Transverse colon (tissue), 4 donors: ENCODE results near the gene ZNF296. TPM values are rescaled to one million over a fixed set of nuclear protein-coding genes. Genes with fewer than 3 reads are reported as not detected.

ENCODE experiments used
- DNase-seq: peaks from one replicate; pipeline ENCODE4 v3.0.0-alpha.2; 2019
- H3K27ac ChIP-seq, 4 donors: fragments of 200-600 bp; sonication (generic); 2 replicates each; pipeline ENCODE4 v1.5.1; 2016 to 2018; ENCODE audit warnings: inconsistent platforms in 4 of 4
- H3K27me3 ChIP-seq: fragments of 200-600 bp; sonication (generic); 2 replicates; pipeline ENCODE4 v1.5.1; 2017; ENCODE audit warnings: inconsistent platforms
- H3K36me3 ChIP-seq, 4 donors: fragments of 200-600 bp; sonication (generic); 2 replicates each; pipeline ENCODE4 v1.5.1; 2017 to 2019; ENCODE audit warnings: inconsistent platforms in 4 of 4
- H3K4me1 ChIP-seq, 4 donors: fragments of 200-600 bp; sonication (generic); 2 replicates each; pipeline ENCODE4 v1.5.1; 2017 to 2020; ENCODE audit warnings: inconsistent platforms in 4 of 4
- H3K4me3 ChIP-seq, 4 donors: fragments of 200-600 bp; sonication (generic); 1 replicate in 1 of 4; 2 replicates in 3 of 4; pipeline versions ENCODE4 v1.5.1 to v1.6.1; 2017 to 2019; ENCODE audit warnings: inconsistent platforms in 4 of 4
- H3K9me3 ChIP-seq, 2 donors: fragments of 200-600 bp; sonication (generic); 2 replicates each; pipeline ENCODE4 v1.5.1; 2017 to 2019; ENCODE audit warnings: inconsistent platforms in 2 of 2
- EP300 ChIP-seq: sonication (generic); formaldehyde crosslinking; IDR thresholded peaks from one replicate; pipeline ENCODE4 v1.6.1; 2017; ENCODE audit warnings: antibody characterized with exemption, low read depth
- POLR2A ChIP-seq: fragments of 450-650 bp; IDR thresholded peaks from one replicate; pipeline ENCODE4 v1.6.1; 2016; ENCODE audit warnings: antibody characterized with exemption, mild to moderate bottlenecking, moderate library complexity
- POLR2AphosphoS5 ChIP-seq, 3 donors: sonication (generic); formaldehyde crosslinking; IDR thresholded peaks; one replicate each; pipeline ENCODE4 v1.6.1; 2016; ENCODE audit warnings: antibody characterized with exemption in 3 of 3
- WGBS, 2 donors: methylation state at CpG; one replicate each; pipeline ENCODE4 v1.1.5; 2018; ENCODE audit warnings: low coverage in 1 of 2; 5-methylcytosine and 5-hydroxymethylcytosine counted together
- in situ Hi-C, 4 donors: fragments of 200-750 bp; cut with MboI; loops; one replicate each; pipeline versions ENCODE4 v1.15.0 to v1.15.1; 2017; ENCODE audit warnings: low sequenced_read_pairs in 3 of 4, low pct_ligation_motif_present in 1 of 4, low pct_unique_long_range_greater_than_20kb in 1 of 4
- intact Hi-C: fragments of 100-400 bp; cut with DNase I; formaldehyde crosslinking; loops from one replicate; pipeline ENCODE4 v1.15.1; 2023; ENCODE audit warnings: low total_unique reads
- total RNA-seq, 4 donors: library from RNA; depleted of rRNA; stranded (reverse); fragments of >200 nt; gene quantifications; one replicate each; pipeline ENCODE4 v1.1.0, GENCODE V29; 2016
- TF ChIP-seq, protein P1 (sequence below), 5 experiments: fragments of 200-600 bp in 3 of 5; fragments of 450-650 bp in 2 of 5; sonication (generic) in 3 of 5; IDR thresholded peaks; 1 replicate in 2 of 5; 2 replicates in 3 of 5; pipeline ENCODE4 v1.5.1; 2016 to 2017; ENCODE audit warnings: antibody characterized with exemption in 5 of 5, inconsistent platforms in 3 of 5, mild to moderate bottlenecking in 2 of 5, moderate library complexity in 1 of 5

Gene ZNF296
- total RNA-seq, 4 donors from 2014 or later = 0.75 to 5.8 (median 3.5) TPM

GRCh38 chr19:45103156-45103507 lies 26.9 kb upstream of the ZNF296 start:
- 42 to 60% methylated on average over 4 to 15 of the region's 15 CpGs for WGBS, 2 donors
- Histone ChIP-seq H3K4me3 (no peak overlapping the region), H3K9me3 (no peaks in the 10 kb centered on the region), H3K27ac (peak overlapping the region in 3 of 4 donors; percentile 0 to 31 (median 7)), H3K27me3 (no peaks in the 10 kb centered on the region), H3K36me3 (no peaks in the 10 kb centered on the region), H3K4me1 (peaks cover 5 to 51% (median 32%) of the 10 kb centered on the region in 4 donors)
- intact Hi-C loops = loop anchor here (10.0 kb wide), 1 partner anchor 242 kb away; the partner anchor contains the start of gene KLC3
- no peak for DNase-seq
- TF ChIP-seq, protein P1, sequence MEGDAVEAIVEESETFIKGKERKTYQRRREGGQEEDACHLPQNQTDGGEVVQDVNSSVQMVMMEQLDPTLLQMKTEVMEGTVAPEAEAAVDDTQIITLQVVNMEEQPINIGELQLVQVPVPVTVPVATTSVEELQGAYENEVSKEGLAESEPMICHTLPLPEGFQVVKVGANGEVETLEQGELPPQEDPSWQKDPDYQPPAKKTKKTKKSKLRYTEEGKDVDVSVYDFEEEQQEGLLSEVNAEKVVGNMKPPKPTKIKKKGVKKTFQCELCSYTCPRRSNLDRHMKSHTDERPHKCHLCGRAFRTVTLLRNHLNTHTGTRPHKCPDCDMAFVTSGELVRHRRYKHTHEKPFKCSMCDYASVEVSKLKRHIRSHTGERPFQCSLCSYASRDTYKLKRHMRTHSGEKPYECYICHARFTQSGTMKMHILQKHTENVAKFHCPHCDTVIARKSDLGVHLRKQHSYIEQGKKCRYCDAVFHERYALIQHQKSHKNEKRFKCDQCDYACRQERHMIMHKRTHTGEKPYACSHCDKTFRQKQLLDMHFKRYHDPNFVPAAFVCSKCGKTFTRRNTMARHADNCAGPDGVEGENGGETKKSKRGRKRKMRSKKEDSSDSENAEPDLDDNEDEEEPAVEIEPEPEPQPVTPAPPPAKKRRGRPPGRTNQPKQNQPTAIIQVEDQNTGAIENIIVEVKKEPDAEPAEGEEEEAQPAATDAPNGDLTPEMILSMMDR (IDR thresholded peaks at IDR 0.05) = no peak
- no peak for TF ChIP-seq POLR2AphosphoS5 (IDR thresholded peaks at IDR 0.05)
- no peak for TF ChIP-seq POLR2A
- no peak for TF ChIP-seq EP300
- in situ Hi-C loops = no loop called here

GRCh38 chr19:45102481-45102880 lies 26.2 kb upstream of the ZNF296 start:
- no peak for DNase-seq
- peaks cover 11 to 58% (median 35%) of the 10 kb centered on the region in 4 donors for H3K4me1 ChIP-seq
- H3K9me3 ChIP-seq = no peaks in the 10 kb centered on the region
- H3K36me3 ChIP-seq = no peaks in the 10 kb centered on the region
- intact Hi-C loops = loop anchor here (10.0 kb wide), 1 partner anchor 242 kb away; the partner anchor contains the start of gene KLC3
- WGBS, 2 donors = 95% methylated on average over 7 of the region's 7 CpGs; no CpG with 5 or more reads in 1 of the 2 donors
- peak overlapping the region in 1 of 4 donors; percentile 31 for H3K27ac ChIP-seq
- no peak overlapping the region for H3K4me3 ChIP-seq
- TF ChIP-seq, protein P1 (IDR thresholded peaks at IDR 0.05) = no peak
- TF ChIP-seq POLR2A = no peak
- no peak for TF ChIP-seq POLR2AphosphoS5 (IDR thresholded peaks at IDR 0.05)
- TF ChIP-seq EP300 = no peak
- no peaks in the 10 kb centered on the region for H3K27me3 ChIP-seq
- in situ Hi-C loops = no loop called here

DNA sequence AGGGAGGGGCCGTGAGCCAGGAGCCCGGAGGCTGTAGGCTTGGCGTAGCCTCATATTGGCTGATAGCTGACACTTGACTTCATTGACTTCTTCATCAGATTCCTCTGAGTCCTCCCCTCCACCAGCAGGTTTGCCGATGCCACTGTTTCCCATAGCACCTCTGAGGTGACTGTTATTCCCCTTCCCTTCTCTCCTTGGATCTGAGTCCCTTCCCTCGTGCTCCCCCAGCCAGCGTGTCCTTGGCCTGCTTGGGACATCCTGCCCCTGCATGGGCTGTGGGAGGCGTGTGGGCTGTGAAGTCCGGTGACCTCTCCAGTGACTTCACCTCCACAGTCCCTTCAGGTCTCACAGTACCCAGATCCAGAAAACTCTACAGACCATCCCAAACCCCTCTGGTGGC lies 25.5 kb upstream of the ZNF296 start:
- H3K36me3 ChIP-seq = no peaks in the 10 kb centered on the region
- no peak overlapping the region for H3K27ac ChIP-seq
- in situ Hi-C loops = no loop called here
- H3K9me3 ChIP-seq = no peaks in the 10 kb centered on the region
- no peak for DNase-seq
- H3K27me3 ChIP-seq = no peaks in the 10 kb centered on the region
- TF ChIP-seq POLR2AphosphoS5 (IDR thresholded peaks at IDR 0.05) = no peak
- no peak for TF ChIP-seq POLR2A
- no peak for TF ChIP-seq EP300
- TF ChIP-seq, protein P1 (IDR thresholded peaks at IDR 0.05) = no peak
- WGBS, 2 donors = 60 to 88% methylated on average over 1 to 8 of the region's 8 CpGs
- no peak overlapping the region for H3K4me3 ChIP-seq
- intact Hi-C loops = loop anchor here (10.0 kb wide), 1 partner anchor 243 kb away; the partner anchor contains the start of gene KLC3
- H3K4me1 ChIP-seq = peaks cover 11 to 63% (median 36%) of the 10 kb centered on the region in 4 donors

GRCh38 chr19:45100846-45101252 lies 24.6 kb upstream of the ZNF296 start:
- Histone ChIP-seq H3K4me1 (peaks cover 11 to 72% (median 37%) of the 10 kb centered on the region in 4 donors), H3K27me3 (no peaks in the 10 kb centered on the region), H3K36me3 (no peaks in the 10 kb centered on the region), H3K27ac (peak overlapping the region in 2 of 4 donors; percentile 36 to 46), H3K4me3 (no peak overlapping the region), H3K9me3 (no peaks in the 10 kb centered on the region)
- in situ Hi-C loops (no loop called here), intact Hi-C loops (loop anchor here (10.0 kb wide), 1 partner anchor 244 kb away; the partner anchor contains the start of gene KLC3)
- DNase-seq = no peak
- no peak for TF ChIP-seq POLR2A
- TF ChIP-seq POLR2AphosphoS5 (IDR thresholded peaks at IDR 0.05) = no peak
- no peak for TF ChIP-seq EP300
- TF ChIP-seq, protein P1 (IDR thresholded peaks at IDR 0.05) = no peak
- 87% methylated on average over 8 of the region's 8 CpGs; no CpG with 5 or more reads in 1 of the 2 donors for WGBS, 2 donors
